GM18867 (cell line): ENCODE measurements around the gene DDX5.
"Not testable (repeated sequence)": the region's sequence is repeated elsewhere in the genome, so short reads cannot be mapped to it uniquely, and the experiment has no call there.

ENCODE experiments used
- ATAC-seq: cut with Tn5 transposase; IDR thresholded peaks from one replicate; pipeline ENCODE4 v1.9.1; 2021; ENCODE audit warnings: mild to moderate bottlenecking, moderate library complexity; ENCODE audit not compliant: unreplicated experiment

DDX5 gene

GRCh38 chr17:64494121-64494520, 12.0 kb downstream of the DDX5 start:
- ATAC-seq = no peak

DNA sequence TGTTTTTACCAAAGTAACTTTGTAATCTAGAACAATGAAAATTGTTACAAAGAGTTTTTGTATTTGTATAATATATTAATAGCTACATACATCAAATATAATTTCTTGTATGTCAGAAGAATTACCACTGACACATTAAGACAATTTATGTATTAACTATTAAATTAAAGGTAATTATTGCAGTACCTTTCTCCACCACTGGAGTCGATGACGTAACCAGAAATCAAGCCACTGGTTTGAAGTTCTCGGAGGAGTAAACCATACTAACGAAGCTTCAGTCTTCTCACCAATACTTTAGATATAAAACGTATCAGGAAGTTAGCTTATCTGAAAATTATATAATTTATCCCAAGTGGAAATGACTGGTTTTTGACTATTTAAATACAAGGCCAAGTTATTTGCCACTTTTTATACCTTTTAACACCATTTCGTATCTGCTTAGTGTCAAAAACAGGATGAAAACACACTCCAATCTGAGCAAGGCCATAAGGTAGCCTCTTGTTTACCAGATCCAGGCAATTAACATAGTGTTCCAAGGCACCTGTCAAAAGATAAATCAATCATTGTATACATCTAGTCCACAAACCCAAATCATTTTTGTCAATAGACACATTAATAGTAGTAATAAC, 13.5 kb downstream of the DDX5 start:
- no peak for ATAC-seq

- no peak for ATAC-seq
Measured at GRCh38 chr17:64491994-64492393, 14.1 kb downstream of the DDX5 start.

DNA sequence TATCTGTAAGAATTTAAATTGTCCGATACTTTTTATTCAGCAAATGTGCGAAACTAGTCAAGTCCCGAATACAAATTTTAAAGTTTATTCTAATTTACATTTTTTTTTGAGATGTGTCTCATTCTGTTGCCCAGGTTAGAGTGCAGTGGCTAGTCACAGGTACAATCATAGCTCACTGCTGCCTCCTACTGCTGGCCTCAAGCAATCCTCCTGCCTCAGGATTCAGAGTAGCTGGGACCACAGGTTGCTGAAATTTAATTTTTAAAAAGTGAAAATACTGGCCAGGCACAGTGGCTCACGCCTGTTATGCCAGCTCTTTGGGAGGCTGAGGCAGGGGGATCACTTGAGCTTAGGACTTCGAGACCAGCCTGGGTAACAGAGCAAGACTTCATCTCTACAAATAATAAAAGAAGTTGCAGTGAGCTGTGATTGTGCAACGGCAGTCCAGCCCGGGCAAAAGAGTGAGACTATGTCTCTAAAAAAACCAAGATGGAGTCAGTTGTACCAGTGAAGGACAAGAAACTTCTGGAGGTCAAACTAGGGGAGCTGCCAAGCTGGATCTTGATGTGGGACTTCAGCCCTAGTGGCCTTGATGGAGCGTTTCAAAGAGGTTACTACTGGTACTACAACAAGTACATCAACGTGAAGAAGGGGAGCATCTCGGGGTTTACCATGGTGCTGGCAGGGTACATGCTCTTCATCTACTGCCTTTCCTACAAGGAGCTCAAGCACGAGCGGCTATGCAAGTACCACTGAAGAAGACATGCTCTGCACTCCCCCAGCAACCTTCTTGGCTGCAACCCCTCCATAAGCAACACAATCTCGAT, 14.8 kb downstream of the DDX5 start:
- ATAC-seq = no peak

- no peak for ATAC-seq
Measured at GRCh38 chr17:64488301-64488700, 17.8 kb downstream of the DDX5 start.

DNA sequence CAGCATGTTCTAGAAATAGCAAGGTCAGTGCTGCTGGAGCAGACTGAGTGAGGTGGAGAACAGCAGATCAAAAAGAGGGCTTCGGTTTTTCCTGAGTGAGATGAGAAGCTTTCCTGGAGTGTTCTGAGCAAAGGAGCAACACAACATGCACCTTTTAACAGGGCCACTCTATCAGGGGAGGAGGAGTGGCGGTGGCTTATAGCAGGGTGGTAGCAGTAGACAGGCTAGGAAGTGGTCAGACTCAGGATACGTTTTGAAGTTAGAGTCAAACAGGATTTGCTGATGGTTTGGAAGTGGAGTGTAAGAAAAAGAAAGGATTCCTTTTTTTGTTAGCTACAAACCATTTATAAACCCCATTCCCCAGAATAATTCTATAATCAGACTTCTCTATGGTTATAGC, 21.7 kb downstream of the DDX5 start:
- no peak for ATAC-seq

DNA sequence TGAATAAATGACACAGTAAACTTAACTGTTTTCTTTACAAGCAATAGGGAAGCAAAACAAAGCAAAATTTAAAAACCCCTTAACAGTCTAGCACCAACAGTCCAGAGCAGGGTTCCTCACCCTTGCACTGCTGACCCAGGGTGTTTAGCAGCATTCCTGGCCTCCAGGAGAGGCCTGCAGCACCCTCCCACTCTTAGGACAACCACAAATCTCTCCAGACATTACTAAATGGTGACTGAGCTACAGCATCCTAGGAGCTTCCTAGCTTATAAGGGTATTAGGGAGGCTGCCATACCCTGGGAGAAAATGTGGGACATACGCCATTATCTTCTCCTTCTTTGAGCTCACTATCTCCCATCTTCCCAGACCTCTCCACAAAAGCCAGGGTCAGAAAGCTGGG, 25.1 kb downstream of the DDX5 start:
- no peak for ATAC-seq

- no peak for ATAC-seq
Measured at GRCh38 chr17:64477849-64478248, 28.2 kb downstream of the DDX5 start.

DNA sequence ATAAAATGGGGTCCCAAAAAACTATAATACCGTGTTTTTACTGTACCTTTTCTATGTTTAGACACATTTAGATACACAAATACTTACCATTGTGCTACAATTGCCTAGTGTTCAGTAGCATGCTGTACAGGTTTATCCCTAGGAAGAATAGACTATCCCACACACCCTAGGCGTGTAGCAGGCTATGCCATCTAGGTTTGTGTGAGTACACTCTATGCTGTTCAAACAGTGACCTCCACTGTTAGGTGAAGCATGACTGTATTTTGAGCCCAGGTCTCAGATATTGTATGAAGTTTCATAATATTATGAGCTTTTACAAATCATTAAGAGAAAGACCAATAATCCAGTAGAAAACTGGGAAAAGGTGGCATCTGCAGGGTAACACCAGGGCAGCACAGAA, 33.5 kb downstream of the DDX5 start:
- ATAC-seq = no peak

GRCh38 chr17:64471440-64471839, 34.6 kb downstream of the DDX5 start:
- no peak for ATAC-seq

GRCh38 chr17:64470625-64471024, 35.5 kb downstream of the DDX5 start:
- ATAC-seq = no peak

- ATAC-seq = not testable (repeated sequence)
Measured at GRCh38 chr17:64466834-64467233, 39.3 kb downstream of the DDX5 start.

- ATAC-seq = no peak
Measured at GRCh38 chr17:64466019-64466735, 39.9 kb downstream of the DDX5 start.

GRCh38 chr17:64461788-64462187, 44.3 kb downstream of the DDX5 start:
- ATAC-seq = no peak

DNA sequence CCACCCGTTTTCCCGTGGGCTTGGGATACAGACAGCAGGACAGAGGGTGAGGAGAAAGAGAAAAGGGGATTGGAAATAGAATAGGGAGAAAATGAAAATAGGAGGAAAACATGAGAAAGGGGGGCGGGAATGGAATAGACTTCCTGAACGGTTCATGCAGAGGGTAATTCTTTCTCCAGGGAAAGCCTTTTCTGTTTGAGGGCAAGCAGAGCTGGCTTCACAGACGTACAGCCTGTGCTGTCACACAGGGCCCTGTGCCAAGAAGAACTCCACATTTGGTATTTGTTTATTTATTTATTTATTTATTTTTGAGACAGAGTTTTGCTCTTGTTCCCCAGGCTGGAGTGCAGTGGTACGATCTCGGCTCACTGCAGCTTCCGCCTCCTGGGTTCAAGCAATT, 45.1 kb downstream of the DDX5 start:
- no peak for ATAC-seq

DNA sequence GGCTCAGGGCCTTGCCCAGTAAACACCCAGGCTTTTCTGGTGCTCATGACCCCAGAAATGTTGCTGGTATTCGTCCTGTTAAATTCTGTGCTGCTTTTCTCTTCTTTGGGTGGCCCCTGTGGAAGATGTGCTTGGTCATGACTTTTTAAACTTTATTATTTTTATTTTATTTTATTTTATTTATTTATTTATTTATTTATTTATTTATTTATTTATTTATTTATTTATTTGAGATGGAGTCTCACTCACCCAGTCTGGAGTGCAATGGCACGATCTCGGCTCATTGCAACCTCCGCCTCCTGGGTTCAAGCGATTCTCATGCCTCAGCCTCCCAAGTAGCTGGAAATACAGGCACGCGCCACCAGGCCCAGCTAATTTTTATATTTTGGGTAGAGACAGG, 46.3 kb downstream of the DDX5 start:
- not testable (repeated sequence) for ATAC-seq

GRCh38 chr17:64459284-64459747, 46.8 kb downstream of the DDX5 start:
- no peak for ATAC-seq

- no peak for ATAC-seq
Measured at GRCh38 chr17:64458756-64459155, 47.3 kb downstream of the DDX5 start.

- no peak for ATAC-seq
Measured at GRCh38 chr17:64457156-64457555, 48.9 kb downstream of the DDX5 start.

- ATAC-seq = no peak
Measured at GRCh38 chr17:64455993-64456885, 49.9 kb downstream of the DDX5 start.

GRCh38 chr17:64449545-64449944, 56.5 kb downstream of the DDX5 start:
- no peak for ATAC-seq
